Spleen (tissue), 7 donors: ENCODE measurements around the gene NOP16.

Source experiments
- CTCF ChIP-seq, 11 experiments: fragments of 200-600 bp in 7 of 11; fragments of 450-650 bp in 4 of 11; sonication (generic) in 4 of 11; IDR thresholded peaks in 8 of 11; conservative IDR thresholded peaks in 3 of 11; 1 replicate in 7 of 11; 2 replicates in 4 of 11; pipeline versions ENCODE4 v1.4.0 to v1.8.0; 2016 to 2021; ENCODE audit warnings: antibody characterized with exemption in 11 of 11, inconsistent platforms in 4 of 11, mild to moderate bottlenecking in 1 of 11
- POLR2A ChIP-seq, 3 donors: fragments of 450-650 bp; IDR thresholded peaks; one replicate each; pipeline ENCODE4 v1.5.1; 2017; ENCODE audit warnings: antibody characterized with exemption in 3 of 3, mild to moderate bottlenecking in 1 of 3
- POLR2AphosphoS5 ChIP-seq, 3 donors: sonication (generic); formaldehyde crosslinking; IDR thresholded peaks; one replicate each; pipeline ENCODE4 v1.5.1; 2017; ENCODE audit warnings: antibody characterized with exemption in 3 of 3
- donor health status: DM: no; HTN: no; CAD: no; lungs with moderate emphysema.
- donor health status: DM: no; HTN: no; CAD: no.
- donor health status: DM: no; HTN: no; CAD: no.

DNA sequence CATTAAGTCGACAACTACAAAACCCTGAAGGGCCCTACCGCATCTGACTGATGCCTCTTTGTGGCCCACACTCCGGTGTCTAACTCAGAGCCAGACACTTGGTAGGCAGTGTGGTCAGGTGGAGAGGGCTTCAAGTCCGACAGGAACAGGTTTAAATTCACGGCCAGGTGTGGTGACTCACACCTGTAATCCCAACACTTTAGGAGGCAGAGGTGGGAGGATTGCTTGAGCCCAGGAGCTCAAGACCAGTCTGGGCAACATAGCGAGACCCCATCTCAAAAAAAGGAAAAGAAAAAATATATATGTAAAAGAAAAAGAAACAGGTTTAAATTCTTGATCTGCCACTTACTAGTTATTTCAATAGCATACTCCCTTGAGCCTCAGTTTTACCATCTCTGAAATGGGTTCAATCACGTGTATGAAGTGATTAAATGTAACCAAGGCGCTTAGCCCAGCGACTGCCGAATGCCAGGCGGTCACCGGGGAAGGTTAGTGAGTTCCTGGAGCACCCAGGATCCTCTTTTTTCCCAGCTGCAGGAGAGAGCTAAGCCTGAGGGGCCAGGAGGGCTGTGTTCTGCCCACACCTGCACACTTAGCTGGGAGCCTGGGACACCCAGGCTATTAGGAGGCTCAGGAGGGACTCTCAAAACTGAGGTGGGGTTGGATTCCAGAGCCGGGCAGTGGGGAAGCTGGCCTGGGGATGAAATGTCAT is 27.0 kb upstream of the NOP16 start:
- no peak for TF ChIP-seq CTCF (IDR thresholded peaks at IDR 0.05 in 8 of 11, conservative IDR thresholded peaks at IDR 0.05 in 3 of 11)
- TF ChIP-seq POLR2A (IDR thresholded peaks at IDR 0.05), result no peak
- no peak for TF ChIP-seq POLR2AphosphoS5 (IDR thresholded peaks at IDR 0.05)
